ENCODE measurements around the gene ID2.
"Not testable (repeated sequence)": the region's sequence is repeated elsewhere in the genome, so short reads cannot be mapped to it uniquely, and the experiment has no call there.

Gene ID2

DNA sequence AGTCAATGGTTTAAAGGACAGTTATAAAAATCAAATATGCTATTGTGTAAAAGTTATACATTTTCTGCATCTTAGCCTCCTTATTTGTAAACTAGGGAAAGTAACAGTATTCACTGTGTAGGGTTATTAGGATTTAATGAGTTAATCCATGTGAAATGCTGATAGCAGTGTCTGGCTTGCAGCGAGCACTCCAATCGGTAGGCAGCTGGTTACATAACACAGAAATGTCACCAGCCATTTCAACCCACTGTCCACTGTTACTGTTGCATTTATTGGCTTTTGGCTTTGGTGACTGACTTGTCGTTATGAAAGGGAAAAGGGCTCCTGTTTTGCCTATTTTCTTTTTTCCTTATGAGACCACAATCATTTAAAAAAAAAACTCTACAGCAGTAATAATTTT is 38.9 kb downstream of the ID2 start:
- Mint-ChIP-seq H3K4me3 (no peak overlapping the region), H3K4me1 (no peaks in the 10 kb centered on the region), H3K36me3 (peaks cover 2% of the 10 kb centered on the region), H3K27me3 (no peaks in the 10 kb centered on the region), H3K27ac (no peak overlapping the region), H3K9me3 (peaks cover 5% of the 10 kb centered on the region)

DNA sequence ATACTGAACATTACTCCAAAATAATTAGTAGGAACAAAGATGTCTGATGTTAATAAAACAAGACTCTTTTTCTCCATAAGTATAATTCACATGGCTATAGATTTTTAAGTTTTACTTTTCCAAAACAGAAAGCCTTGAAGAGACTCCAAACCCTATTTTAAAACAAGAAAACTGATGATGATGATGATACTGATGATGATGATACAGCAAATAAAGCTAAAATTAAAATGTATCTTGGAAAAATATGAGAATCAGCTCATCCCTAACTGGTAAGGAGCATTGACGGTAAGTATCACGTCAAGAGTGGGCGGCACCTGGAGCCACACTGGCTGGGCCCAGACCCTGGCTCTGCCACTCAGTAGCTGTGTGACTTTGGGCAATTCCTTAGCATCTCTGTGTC is 39.6 kb downstream of the ID2 start:
- Mint-ChIP-seq H3K9me3 (no peaks in the 10 kb centered on the region), H3K4me1 (no peaks in the 10 kb centered on the region), H3K27ac (no peak overlapping the region), H3K36me3 (peaks cover 2% of the 10 kb centered on the region), H3K4me3 (no peak overlapping the region), H3K27me3 (no peaks in the 10 kb centered on the region)

DNA sequence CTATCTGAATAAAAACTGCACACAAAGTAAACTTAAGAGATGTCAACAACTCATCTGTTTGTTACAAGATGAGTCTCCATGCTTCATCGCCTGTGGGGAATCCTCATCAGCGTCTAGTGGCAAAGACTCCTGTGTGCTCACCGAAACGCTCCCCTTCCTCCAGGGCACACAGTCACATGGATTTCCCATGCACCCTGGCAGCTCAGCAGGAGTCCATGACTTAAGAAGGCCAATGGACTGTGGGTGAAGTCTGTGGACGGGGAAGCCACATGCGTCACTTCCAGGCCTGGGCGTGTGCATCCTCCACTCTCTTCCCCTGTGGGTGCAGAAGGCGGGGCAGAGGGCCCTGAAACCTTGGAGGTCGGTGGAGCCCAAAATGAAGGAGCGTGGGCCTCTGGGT is 41.1 kb downstream of the ID2 start:
- no peak overlapping the region for H3K4me3 Mint-ChIP-seq
- H3K9me3 Mint-ChIP-seq = no peaks in the 10 kb centered on the region
- peaks cover 2% of the 10 kb centered on the region for H3K36me3 Mint-ChIP-seq
- H3K4me1 Mint-ChIP-seq = no peaks in the 10 kb centered on the region
- no peak overlapping the region for H3K27ac Mint-ChIP-seq
- no peaks in the 10 kb centered on the region for H3K27me3 Mint-ChIP-seq

DNA sequence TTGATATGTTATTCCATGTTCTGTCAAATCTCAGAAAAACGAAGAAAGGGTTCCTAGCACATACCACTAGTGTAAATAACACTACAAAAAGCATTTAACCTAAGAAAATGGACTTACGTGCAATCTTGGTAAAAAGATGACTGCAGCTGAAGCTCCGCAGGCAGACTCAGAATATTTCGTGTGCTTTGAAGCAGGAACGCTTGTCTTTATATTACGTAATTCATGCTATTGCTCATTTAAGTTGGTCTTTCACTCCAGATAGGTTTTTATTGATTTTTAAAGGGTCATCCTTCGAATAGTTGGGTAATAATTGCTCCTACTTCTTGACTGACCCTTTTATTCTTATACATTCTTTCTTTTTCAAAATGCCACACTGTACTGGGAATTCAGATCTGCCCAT is 44.0 kb downstream of the ID2 start:
- Mint-ChIP-seq H3K36me3 (peaks cover 16% of the 10 kb centered on the region), H3K9me3 (no peaks in the 10 kb centered on the region), H3K4me3 (no peak overlapping the region), H3K27me3 (no peaks in the 10 kb centered on the region), H3K27ac (no peak overlapping the region), H3K4me1 (no peaks in the 10 kb centered on the region)

DNA sequence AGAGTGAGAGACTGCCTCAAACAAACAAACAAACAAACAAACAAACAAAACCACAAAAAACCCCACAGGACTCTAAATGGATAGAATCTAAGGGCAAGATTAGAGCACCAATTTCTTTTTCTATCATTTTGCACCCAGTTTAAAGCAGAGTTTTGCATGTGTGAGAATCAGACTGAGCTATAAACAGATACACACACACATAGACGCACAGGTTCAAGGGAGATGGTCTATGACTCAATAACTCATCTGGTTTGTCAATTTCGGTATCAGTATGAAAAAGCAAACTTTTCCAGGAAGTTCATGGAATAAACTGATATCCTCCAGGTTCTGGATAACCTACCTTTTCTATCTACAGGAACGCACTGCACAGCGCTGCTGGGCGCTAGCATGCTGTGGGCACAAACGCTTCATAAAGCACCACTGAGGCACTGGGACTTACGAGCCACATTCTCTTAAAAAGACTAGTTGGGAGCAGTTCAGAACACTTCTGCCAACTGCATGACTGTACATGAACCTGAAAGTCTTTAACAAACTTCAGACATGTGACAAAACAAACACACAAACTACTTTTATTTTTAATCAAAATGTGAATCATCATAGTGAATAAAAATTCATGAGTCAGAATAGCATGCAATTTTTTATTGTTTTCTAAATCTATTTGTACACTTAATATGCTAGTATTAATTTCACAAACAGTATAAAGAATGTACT is 46.6 kb downstream of the ID2 start:
- Mint-ChIP-seq H3K4me3 (no peak overlapping the region), H3K4me1 (no peaks in the 10 kb centered on the region), H3K36me3 (peaks cover 23% of the 10 kb centered on the region), H3K27ac (no peak overlapping the region), H3K9me3 (no peaks in the 10 kb centered on the region), H3K27me3 (no peaks in the 10 kb centered on the region)

DNA sequence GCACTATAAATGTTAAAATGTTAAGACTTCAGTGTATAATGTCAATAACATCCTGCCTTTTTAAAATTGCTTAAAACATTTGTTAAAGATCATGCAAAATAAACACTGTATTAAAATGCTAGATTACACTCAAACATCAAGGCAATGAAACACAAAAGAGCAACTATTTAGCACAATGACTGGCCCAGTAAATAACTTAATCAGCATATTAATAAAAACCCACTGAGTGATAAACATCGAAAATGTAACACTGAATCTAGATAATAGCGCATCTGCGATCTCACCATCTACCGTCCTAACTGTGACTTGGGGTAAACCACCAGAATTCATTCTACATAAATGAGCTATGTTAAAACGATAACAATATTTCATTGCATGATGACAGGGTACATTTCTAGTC is 47.2 kb downstream of the ID2 start:
- not testable (repeated sequence) for H3K27ac Mint-ChIP-seq, H3K4me3 Mint-ChIP-seq, H3K9me3 Mint-ChIP-seq, H3K27me3 Mint-ChIP-seq, H3K4me1 Mint-ChIP-seq
- peaks cover 26% of the 10 kb centered on the region for H3K36me3 Mint-ChIP-seq

DNA sequence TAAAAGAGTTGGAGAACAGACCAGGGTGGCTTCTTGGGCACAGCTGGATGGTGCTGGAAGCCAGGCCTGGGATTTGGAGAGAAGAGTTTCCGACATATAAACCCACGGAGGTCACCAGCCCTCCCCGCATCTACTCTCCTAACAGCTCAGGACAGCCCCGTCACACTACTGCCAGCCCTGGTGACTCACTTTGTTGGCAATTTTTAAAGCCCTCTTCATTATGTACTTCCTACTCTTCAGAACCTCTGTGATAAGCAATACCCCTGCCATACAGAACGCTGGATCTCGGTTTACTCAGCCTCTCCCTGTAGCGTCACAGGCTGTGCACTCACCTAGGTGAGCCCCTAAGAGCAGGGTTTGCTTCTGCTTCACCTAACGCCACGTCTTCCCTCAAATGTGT is 48.1 kb downstream of the ID2 start:
- H3K4me3 Mint-ChIP-seq = no peak overlapping the region

DNA sequence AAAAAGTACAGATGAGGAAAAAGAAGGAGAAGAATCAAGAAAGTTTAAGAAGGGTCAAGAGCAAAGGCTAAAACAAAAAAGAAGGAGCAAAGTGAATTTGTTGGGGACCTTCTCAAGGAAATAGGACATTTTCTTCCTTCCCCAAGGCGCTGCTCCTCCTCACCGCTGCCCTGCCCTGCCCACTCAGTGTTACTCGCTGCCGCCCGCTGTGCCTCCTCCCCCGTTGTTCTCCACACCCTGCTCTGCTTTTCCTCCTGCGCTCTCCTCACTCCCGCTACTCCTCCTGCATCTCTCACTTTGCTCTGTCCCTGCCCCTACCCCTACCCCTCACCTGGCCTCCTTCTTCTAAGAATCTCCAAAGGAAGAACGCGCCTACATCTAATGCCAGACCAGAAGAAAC is 50.7 kb downstream of the ID2 start:
- Mint-ChIP-seq H3K27me3 (no peaks in the 10 kb centered on the region), H3K27ac (no peak overlapping the region), H3K9me3 (no peaks in the 10 kb centered on the region), H3K36me3 (peaks cover 28% of the 10 kb centered on the region), H3K4me3 (no peak overlapping the region), H3K4me1 (no peaks in the 10 kb centered on the region)

More for the DNA sequence above, 48.1 kb downstream of the ID2 start:
- H3K9me3 Mint-ChIP-seq = no peaks in the 10 kb centered on the region
- H3K36me3 Mint-ChIP-seq = peaks cover 26% of the 10 kb centered on the region
- H3K27me3 Mint-ChIP-seq = no peaks in the 10 kb centered on the region
- H3K4me1 Mint-ChIP-seq = no peaks in the 10 kb centered on the region
- H3K27ac Mint-ChIP-seq = peak overlapping the region; percentile 64

Data from activated naive CD4-positive, alpha-beta T cell treated with anti-CD3 and anti-CD28 coated beads, Interleukin-2, amount 50 U/mL, for 24 hours (primary cell).